ENCODE results near the gene PTPRK.

The PTPRK gene

GRCh38 chr6:127952176-127952575 lies 568.2 kb downstream of the PTPRK start:
- Histone ChIP-seq H3K27ac (no peak overlapping the region), H3K4me3 (no peak overlapping the region)
- no peak for DNase-seq (ENCODE audit: low spot score)
- TF ChIP-seq, protein P1, sequence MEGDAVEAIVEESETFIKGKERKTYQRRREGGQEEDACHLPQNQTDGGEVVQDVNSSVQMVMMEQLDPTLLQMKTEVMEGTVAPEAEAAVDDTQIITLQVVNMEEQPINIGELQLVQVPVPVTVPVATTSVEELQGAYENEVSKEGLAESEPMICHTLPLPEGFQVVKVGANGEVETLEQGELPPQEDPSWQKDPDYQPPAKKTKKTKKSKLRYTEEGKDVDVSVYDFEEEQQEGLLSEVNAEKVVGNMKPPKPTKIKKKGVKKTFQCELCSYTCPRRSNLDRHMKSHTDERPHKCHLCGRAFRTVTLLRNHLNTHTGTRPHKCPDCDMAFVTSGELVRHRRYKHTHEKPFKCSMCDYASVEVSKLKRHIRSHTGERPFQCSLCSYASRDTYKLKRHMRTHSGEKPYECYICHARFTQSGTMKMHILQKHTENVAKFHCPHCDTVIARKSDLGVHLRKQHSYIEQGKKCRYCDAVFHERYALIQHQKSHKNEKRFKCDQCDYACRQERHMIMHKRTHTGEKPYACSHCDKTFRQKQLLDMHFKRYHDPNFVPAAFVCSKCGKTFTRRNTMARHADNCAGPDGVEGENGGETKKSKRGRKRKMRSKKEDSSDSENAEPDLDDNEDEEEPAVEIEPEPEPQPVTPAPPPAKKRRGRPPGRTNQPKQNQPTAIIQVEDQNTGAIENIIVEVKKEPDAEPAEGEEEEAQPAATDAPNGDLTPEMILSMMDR (IDR thresholded peaks at IDR 0.05): no peak

DNA sequence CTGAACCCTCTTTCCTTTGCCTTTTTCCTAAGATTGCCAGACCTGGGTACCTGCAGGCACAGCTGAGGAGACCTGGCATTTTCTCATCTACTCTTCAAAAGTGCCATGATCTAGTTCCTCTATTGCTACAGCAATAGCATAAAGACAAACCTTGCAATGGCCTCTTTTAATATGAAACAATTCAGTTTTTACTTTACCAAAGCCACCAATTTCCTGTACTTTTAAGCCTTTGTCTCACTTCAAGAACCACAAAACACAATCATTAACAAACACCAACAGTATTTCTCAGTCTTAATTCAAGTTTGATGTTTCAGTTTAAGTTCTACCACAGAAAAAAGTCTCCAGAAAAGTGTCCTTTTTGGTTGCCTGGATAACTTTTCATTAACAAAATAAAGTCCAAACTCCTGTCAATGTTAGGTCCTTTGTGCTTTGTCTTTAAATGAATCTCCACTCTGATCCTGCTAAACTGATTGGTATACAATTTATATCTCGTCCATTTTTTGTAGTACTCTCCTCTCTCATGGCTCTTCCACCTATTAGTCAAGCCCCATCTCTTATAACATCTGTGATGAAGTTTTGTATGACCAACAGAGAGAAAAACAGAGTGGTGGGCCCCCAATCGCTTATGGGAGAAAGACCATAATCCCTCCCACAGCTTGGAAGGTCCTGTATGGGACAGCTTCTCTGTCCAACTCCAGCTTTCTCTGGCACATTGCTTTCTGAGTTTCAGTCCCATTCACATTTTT lies 569.1 kb downstream of the PTPRK start:
- H3K27ac ChIP-seq: no peak overlapping the region
- TF ChIP-seq, protein P1 (IDR thresholded peaks at IDR 0.05): no peak
- DNase-seq (ENCODE audit: low spot score): no peak
- no peak overlapping the region for H3K4me3 ChIP-seq

DNA sequence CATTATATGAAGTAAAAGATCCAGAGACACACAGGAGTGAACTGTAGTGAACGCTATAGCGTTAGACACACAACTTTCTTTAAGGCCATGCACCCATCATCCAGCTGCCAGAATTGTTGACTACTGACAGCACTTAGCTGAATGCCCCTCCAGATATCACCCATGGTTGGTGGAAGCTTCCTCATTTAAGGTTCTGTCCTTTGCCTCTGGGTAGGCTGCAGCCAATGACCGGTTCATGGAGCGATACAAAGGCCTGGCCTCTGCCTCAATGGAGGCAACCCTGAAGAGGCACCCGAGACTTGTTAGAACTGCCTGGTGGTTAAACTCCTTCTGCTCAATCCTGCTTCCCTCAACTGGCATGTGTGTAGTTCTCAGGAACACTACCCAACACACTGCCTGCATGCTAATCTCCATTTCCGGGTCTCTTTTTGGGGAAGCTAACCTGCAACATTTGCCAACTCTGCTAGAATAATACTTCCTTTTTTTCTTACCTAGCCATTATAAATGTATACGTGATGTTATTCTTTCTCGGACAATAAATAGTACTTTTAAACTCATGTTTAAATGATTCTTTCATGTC lies 569.7 kb downstream of the PTPRK start:
- no peak for DNase-seq (ENCODE audit: low spot score)
- Histone ChIP-seq H3K27ac (no peak overlapping the region), H3K4me3 (no peak overlapping the region)
- TF ChIP-seq, protein P1 (IDR thresholded peaks at IDR 0.05): no peak

GRCh38 chr6:127949251-127949650 lies 571.1 kb downstream of the PTPRK start:
- Histone ChIP-seq H3K4me3 (no peak overlapping the region), H3K27ac (no peak overlapping the region)
- DNase-seq (ENCODE audit: low spot score): no peak
- TF ChIP-seq, protein P1 (IDR thresholded peaks at IDR 0.05): no peak

DNA sequence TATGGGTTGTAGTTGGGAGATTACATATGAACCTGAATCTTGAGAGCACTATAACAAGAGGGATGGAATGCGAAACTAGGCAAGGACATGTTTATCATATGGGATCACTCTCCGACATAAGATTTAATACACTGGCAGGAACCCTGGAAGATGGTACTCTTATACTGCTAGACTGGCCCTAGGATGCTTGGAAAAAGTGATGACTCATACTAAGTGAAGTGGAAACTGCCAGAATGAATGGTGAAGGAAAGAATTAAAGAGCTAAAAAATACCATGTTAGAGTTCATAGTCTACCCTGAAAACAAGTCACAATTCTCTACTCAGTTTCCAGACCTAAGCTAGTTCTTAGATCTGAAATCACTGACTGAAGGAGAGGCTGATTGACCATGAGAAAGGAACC lies 574.0 kb downstream of the PTPRK start:
- H3K27ac ChIP-seq: no peak overlapping the region
- DNase-seq (ENCODE audit: low spot score): no peak
- H3K4me3 ChIP-seq: no peak overlapping the region
- TF ChIP-seq, protein P1 (IDR thresholded peaks at IDR 0.05): no peak

GRCh38 chr6:127945434-127946097 lies 574.8 kb downstream of the PTPRK start:
- no peak overlapping the region for H3K27ac ChIP-seq
- TF ChIP-seq, protein P1 (IDR thresholded peaks at IDR 0.05): no peak
- DNase-seq (ENCODE audit: low spot score): no peak
- no peak overlapping the region for H3K4me3 ChIP-seq

Measured in coronary artery (tissue), 2 donors.